Measurements from ENCODE around the gene STXBP6. TPM values are rescaled to one million over a fixed set of nuclear protein-coding genes. Genes with fewer than 3 reads are reported as not detected.

STXBP6 gene
- total RNA-seq, 1 donor from 2014 or later, result 27.4 TPM

GRCh38 chr14:25090716-25091454 is 40.9 kb upstream of the STXBP6 start:
- Histone ChIP-seq H3K4me1 (no peaks in the 10 kb centered on the region), H3K27me3 (no peaks in the 10 kb centered on the region), H3K36me3 (no peaks in the 10 kb centered on the region), H3K9me3 (no peaks in the 10 kb centered on the region), H3K4me3 (no peak overlapping the region), H3K27ac (no peak overlapping the region)
- TF ChIP-seq CTCF (IDR thresholded peaks at IDR 0.05), result no peak
- intact Hi-C loops (cut with DNase I), result no loop called here
- DNase-seq, result no peak
- peak; percentile 67 for ATAC-seq

GRCh38 chr14:25090256-25090655 is 40.3 kb upstream of the STXBP6 start:
- H3K4me1 ChIP-seq, result no peaks in the 10 kb centered on the region
- H3K36me3 ChIP-seq, result no peaks in the 10 kb centered on the region
- ATAC-seq (no peak), DNase-seq (no peak)
- intact Hi-C loops (cut with DNase I), result no loop called here
- H3K27me3 ChIP-seq, result no peaks in the 10 kb centered on the region
- TF ChIP-seq CTCF (IDR thresholded peaks at IDR 0.05), result no peak
- no peak overlapping the region for H3K4me3 ChIP-seq
- H3K27ac ChIP-seq, result no peak overlapping the region
- no peaks in the 10 kb centered on the region for H3K9me3 ChIP-seq

- no peak for TF ChIP-seq CTCF (IDR thresholded peaks at IDR 0.05)
- intact Hi-C loops (cut with DNase I), result no loop called here
- Histone ChIP-seq H3K4me1 (no peaks in the 10 kb centered on the region), H3K36me3 (no peaks in the 10 kb centered on the region), H3K27me3 (no peaks in the 10 kb centered on the region), H3K4me3 (no peak overlapping the region), H3K27ac (no peak overlapping the region), H3K9me3 (no peaks in the 10 kb centered on the region)
- DNase-seq (no peak), ATAC-seq (no peak)
Observed at GRCh38 chr14:25089496-25089895, 39.5 kb upstream of the STXBP6 start.

GRCh38 chr14:25086821-25087396 is 37.0 kb upstream of the STXBP6 start:
- no peak overlapping the region for H3K4me3 ChIP-seq
- intact Hi-C loops (cut with DNase I), result no loop called here

GRCh38 chr14:25086081-25086480 is 36.1 kb upstream of the STXBP6 start:
- no peaks in the 10 kb centered on the region for H3K9me3 ChIP-seq
- ATAC-seq (no peak), DNase-seq (no peak)
- no peak overlapping the region for H3K27ac ChIP-seq
- intact Hi-C loops (cut with DNase I), result no loop called here
- no peak for TF ChIP-seq CTCF (IDR thresholded peaks at IDR 0.05)
- no peaks in the 10 kb centered on the region for H3K4me1 ChIP-seq
- no peak overlapping the region for H3K4me3 ChIP-seq
- no peaks in the 10 kb centered on the region for H3K36me3 ChIP-seq
- H3K27me3 ChIP-seq, result no peaks in the 10 kb centered on the region

More at GRCh38 chr14:25086821-25087396, 37.0 kb upstream of the STXBP6 start:
- Histone ChIP-seq H3K9me3 (no peaks in the 10 kb centered on the region), H3K27ac (no peak overlapping the region), H3K4me1 (no peaks in the 10 kb centered on the region), H3K27me3 (no peaks in the 10 kb centered on the region), H3K36me3 (no peaks in the 10 kb centered on the region)
- DNase-seq (no peak), ATAC-seq (no peak)
- TF ChIP-seq CTCF (IDR thresholded peaks at IDR 0.05), result no peak
